Measurements from ENCODE around the gene POC1A. TPM values are rescaled to one million over a fixed set of nuclear protein-coding genes. Genes with fewer than 3 reads are reported as not detected.

The POC1A gene
- total and polyA plus RNA-seq, 10 of the 15 experiments (the other 5 are each of a cell fraction or from before 2014, with no cell fraction given) = 8.5 to 49.8 (median 23.5) TPM

- POLR2A ChIA-PET = interaction anchor here (0.7 kb wide), 1 partner anchor 59 kb away, joined by 3 read pairs; no protein-coding TSS in a partner anchor
- Histone ChIP-seq H2AFZ (ENCODE audit: control insufficient read depth, low read depth, low read length) (no peak overlapping the region), H4K20me1 (ENCODE audit: control insufficient read depth, insufficient read depth) (no peaks in the 10 kb centered on the region), H3K4me3 (no peak overlapping the region), H3K79me2 (ENCODE audit: control insufficient read depth, insufficient read depth, low read length) (no peaks in the 10 kb centered on the region), H3K27me3 (replicated peaks in 1 of 2; ENCODE audit: control insufficient read depth in 2 of 2, insufficient read depth in 2 of 2, low read length in 1 of 2) (no peaks in the 10 kb centered on the region), H3K4me2 (ENCODE audit: control insufficient read depth, insufficient read depth) (no peak overlapping the region), H3K9me3 (replicated peaks; ENCODE audit: control insufficient read depth, insufficient read depth, low read length) (no peaks in the 10 kb centered on the region), H3K4me1 (ENCODE audit: control insufficient read depth, insufficient read depth, low read length) (no peaks in the 10 kb centered on the region), H3K9ac (ENCODE audit: control insufficient read depth, insufficient read depth, low read length) (no peak overlapping the region), H3K36me3 (ENCODE audit: control insufficient read depth in 2 of 2, insufficient read depth in 2 of 2, low read length in 1 of 2) (peaks cover 3 to 8% of the 10 kb centered on the region in 2 experiments; a peak in 3 of 4 replicates), H3K27ac (ENCODE audit: control insufficient read depth, insufficient read depth) (no peak overlapping the region)
- TF ChIP-seq MEF2A (IDR thresholded peaks at IDR 0.05; ENCODE audit: insufficient read depth, low read depth, low read length) (no peak), MYB (IDR thresholded peaks at IDR 0.05; ENCODE audit: borderline replicate concordance, low read depth, low read length) (no peak), NR2F1 (conservative IDR thresholded peaks at IDR 0.05) (no peak), BMI1 (IDR thresholded peaks at IDR 0.05; ENCODE audit: borderline replicate concordance) (no peak), PRDM15 (CRISPR knock-in tag; IDR thresholded peaks at IDR 0.05) (no peak)
- SMC1A ChIA-PET (ENCODE audit: uncharacterized antibody, unreplicated experiment) = no interaction called here
- no peak for FAIRE-seq
- CTCF ChIA-PET = interaction anchor here (1.3 to 1.5 kb wide), 2 partner anchors 59 to 108 kb away, joined by 3 to 4 read pairs; no protein-coding TSS in a partner anchor
- WGBS (ENCODE audit: insufficient coverage, insufficient replicate concordance, low lambda C conversion rate, missing lambda C conversion rate) = 85% methylated on average over 6 of the region's 6 CpGs
- no peak for DNase-seq (ENCODE audit: low read depth, low spot score)
- in situ Hi-C loops (cut with MboI) (no loop called here), intact Hi-C loops (cut with micrococcal nuclease; ENCODE audit: unreplicated experiment) (no loop called here)
- no TSS peak for BruUV-seq (replicated peaks)
- RAD21 ChIA-PET (ENCODE audit: unreplicated experiment) = interaction anchor here (1.1 to 1.2 kb wide), 2 partner anchors 59 to 108 kb away, joined by 3 read pairs; no protein-coding TSS in a partner anchor
- no peak for ATAC-seq
These were observed 42.2 kb downstream of the POC1A start for GRCh38 chr3:52112056-52112455.

Measured in GM12878 (cell line).